GM12878 (cell line): ENCODE measurements around the gene EPHA1. TPM values are rescaled to one million over a fixed set of nuclear protein-coding genes. Genes with fewer than 3 reads are reported as not detected.

ENCODE experiments used
- ATAC-seq: fragments of 200-7000 bp; cut with Tn5 transposase; 3 replicates; pipeline ENCODE4 v1.9.1; 2020; ENCODE audit warnings: mild to moderate bottlenecking, moderate library complexity
- BruUV-seq: library from RNA; stranded (reverse); fragments of 400-500 nt; replicated peaks from 2 replicates; lab custom pipeline; 2021; lab: Mats Ljungman, UMichigan
- CTCF ChIA-PET: fragments of 300-600 bp; sonication (Branson Sonifier 250); formaldehyde crosslinking; extraction: SDS; loops from one replicate; lab custom pipeline; 2021; ENCODE audit warnings: inconsistent platforms; lab: Yijun Ruan, JAX
- POLR2A ChIA-PET: fragments of 350-600 bp; formaldehyde crosslinking; extraction: SDS; loops from one replicate; lab custom pipeline; 2021; ENCODE audit warnings: inconsistent platforms; lab: Charles Lee
- RAD21 ChIA-PET: fragments of 300-600 bp; sonication (Branson Sonifier 250); formaldehyde crosslinking; loops from one replicate; lab custom pipeline; 2023; ENCODE audit warnings: antibody characterized with exemption; ENCODE audit not compliant: unreplicated experiment; lab: Charles Lee
- SMC1A ChIA-PET: fragments of 300-600 bp; sonication (Branson Sonifier 250); formaldehyde crosslinking; loops from one replicate; lab custom pipeline; 2023; ENCODE audit not compliant: unreplicated experiment, uncharacterized antibody; lab: Charles Lee
- DNase-seq: peaks from one replicate; pipeline ENCODE4 v3.0.0-alpha.2; 2011; ENCODE audit warnings: low read depth, low spot score
- FAIRE-seq: peaks from 3 replicates; lab custom pipeline; 2011; peaks lifted over from hg19 to GRCh38; lab: Jason Lieb, UNC
- H2AFZ ChIP-seq: 2 replicates; pipeline ENCODE4 v1.6.0; 2011; ENCODE audit warnings: low read depth, low read length, control low read depth; ENCODE audit not compliant: control insufficient read depth
- H3K27ac ChIP-seq: 2 replicates; pipeline ENCODE4 v1.5.1; 2011; ENCODE audit warnings: control low read depth; ENCODE audit not compliant: control insufficient read depth, insufficient read depth
- H3K27me3 ChIP-seq, 2 experiments: replicated peaks in 1 of 2; 2 replicates each; pipeline versions ENCODE4 v1.6.0 to v1.6.1; 2011; ENCODE audit warnings: low read length in 1 of 2; ENCODE audit not compliant: control insufficient read depth in 2 of 2, insufficient read depth in 2 of 2
- H3K36me3 ChIP-seq, 2 experiments: 2 replicates each; pipeline ENCODE4 v1.5.1; 2011; ENCODE audit warnings: low read length in 1 of 2; ENCODE audit not compliant: control insufficient read depth in 2 of 2, insufficient read depth in 2 of 2
- H3K4me1 ChIP-seq: 2 replicates; pipeline ENCODE4 v1.6.1; 2011; ENCODE audit warnings: mild to moderate bottlenecking, low read length, moderate library complexity, mixed read lengths; ENCODE audit not compliant: control insufficient read depth, insufficient read depth
- H3K4me2 ChIP-seq: 2 replicates; pipeline ENCODE4 v1.6.0; 2011; ENCODE audit warnings: control low read depth; ENCODE audit not compliant: control insufficient read depth, insufficient read depth
- H3K4me3 ChIP-seq: fragments of 200-600 bp; sonication (generic); 2 replicates; pipeline ENCODE4 v1.5.1; 2016
- H3K79me2 ChIP-seq: 2 replicates; pipeline ENCODE4 v1.6.0; 2011; ENCODE audit warnings: low read length; ENCODE audit not compliant: control insufficient read depth, insufficient read depth
- H3K9ac ChIP-seq: 2 replicates; pipeline ENCODE4 v1.8.0; 2011; ENCODE audit warnings: low read length, control low read depth, mixed read lengths; ENCODE audit not compliant: control insufficient read depth, insufficient read depth
- H3K9me3 ChIP-seq: replicated peaks from 3 replicates; pipeline ENCODE4 v1.5.1; 2011; ENCODE audit warnings: mild to moderate bottlenecking, low read length; ENCODE audit not compliant: control insufficient read depth, insufficient read depth
- H4K20me1 ChIP-seq: 2 replicates; pipeline ENCODE4 v1.6.0; 2011; ENCODE audit not compliant: control insufficient read depth, insufficient read depth
- ASH2L ChIP-seq: fragments of 300-600, 200-600 bp; sonication (generic); IDR thresholded peaks from 2 replicates; pipeline ENCODE4 v1.6.1; 2017; ENCODE audit warnings: low read depth, mild to moderate bottlenecking, borderline replicate concordance
- ESRRA ChIP-seq: IDR thresholded peaks from 2 replicates; pipeline ENCODE4 v1.6.1; 2012; ENCODE audit warnings: mild to moderate bottlenecking, low read length, improper control_type of control experiment
- HDAC2 ChIP-seq: fragments of 200-600 bp; sonication (generic); IDR thresholded peaks from 2 replicates; pipeline ENCODE4 v1.6.1; 2017
- MTA2 ChIP-seq: fragments of 450-650 bp; IDR thresholded peaks from 2 replicates; pipeline ENCODE4 v1.6.1; 2016; ENCODE audit warnings: low read depth, mild to moderate bottlenecking, moderate library complexity
- SMARCA5 ChIP-seq: fragments of 450-650 bp; IDR thresholded peaks from 2 replicates; pipeline ENCODE4 v1.6.1; 2017; ENCODE audit warnings: mild to moderate bottlenecking
- SMC3 ChIP-seq: IDR thresholded peaks from 2 replicates; pipeline ENCODE4 v1.6.1; 2011; ENCODE audit warnings: low read length, improper control_type of control experiment, borderline replicate concordance
- SREBF1 ChIP-seq: IDR thresholded peaks from 2 replicates; pipeline ENCODE4 v1.6.1; 2012; ENCODE audit warnings: mild to moderate bottlenecking, low read length
- TCF7 ChIP-seq: IDR thresholded peaks from 2 replicates; pipeline ENCODE4 v1.6.1; 2014; ENCODE audit warnings: antibody characterized with exemption, borderline replicate concordance
- WGBS: methylation state at CpG from one replicate; pipeline ENCODE4 v1.1.6; 2016; ENCODE audit warnings: low lambda C conversion rate; ENCODE audit not compliant: insufficient replicate concordance, insufficient coverage; ENCODE audit errors: missing lambda C conversion rate; 5-methylcytosine and 5-hydroxymethylcytosine counted together
- in situ Hi-C: fragments of 300-500 bp; cut with MboI; formaldehyde crosslinking; loops from 9 replicates; pipeline ENCODE4 v1.14.3; 2018; ENCODE audit warnings: mixed read lengths
- intact Hi-C: fragments of 100-400 bp; cut with micrococcal nuclease; formaldehyde crosslinking; loops from one replicate; pipeline ENCODE4 v1.14.2; 2022; ENCODE audit not compliant: unreplicated experiment
- polyA plus RNA-seq, 11 experiments: library from polyadenylated mRNA; depleted of rRNA in 4 of 11; unstranded in 6 of 11; stranded (reverse) in 5 of 11; fragments of >200 nt; fragmentation: Nextera tagmentation in 4 of 11; fragmentation: Illumina TruSeq in 1 of 11; extraction: Ambion mirVana in 4 of 11; extraction: Trizol in 1 of 11; gene quantifications; 1 replicate in 1 of 11; 2 replicates in 10 of 11; pipeline versions ENCODE4 v1.2.1 to v1.2.3, GENCODE V29; 2011 to 2016; ENCODE audit warnings: inconsistent platforms in 2 of 11, missing spikeins in 2 of 11, low read depth in 1 of 11
- total RNA-seq, 4 experiments: library from RNA; depleted of rRNA in 3 of 4; stranded (reverse); fragments of >200 nt in 3 of 4; fragmentation: Illumina TruSeq in 1 of 4; extraction: Trizol in 1 of 4; gene quantifications; 2 replicates each; pipeline versions ENCODE4 v1.2.1 to v1.2.3, GENCODE V29; 2013 to 2021
- TF ChIP-seq, protein P1 (sequence below): IDR thresholded peaks from 2 replicates; pipeline ENCODE4 v1.6.1; 2012; ENCODE audit warnings: low read depth, low read length, improper control_type of control experiment
- TF ChIP-seq, protein P2 (sequence below): IDR thresholded peaks from 2 replicates; pipeline ENCODE4 v1.6.1; 2012; ENCODE audit warnings: improper control_type of control experiment, low read depth, low read length; ENCODE audit not compliant: insufficient replicate concordance
- TF ChIP-seq, protein P3 (sequence below): fragments of 450-650 bp; IDR thresholded peaks from 2 replicates; pipeline ENCODE4 v1.6.1; 2017; ENCODE audit warnings: mild to moderate bottlenecking, moderate library complexity

EPHA1 gene
- total and polyA plus RNA-seq, 10 of the 15 experiments (the other 5 are each of a cell fraction or from before 2014, with no cell fraction given): 0.11 to 0.35 (median 0.24) TPM; not detected in 6

DNA sequence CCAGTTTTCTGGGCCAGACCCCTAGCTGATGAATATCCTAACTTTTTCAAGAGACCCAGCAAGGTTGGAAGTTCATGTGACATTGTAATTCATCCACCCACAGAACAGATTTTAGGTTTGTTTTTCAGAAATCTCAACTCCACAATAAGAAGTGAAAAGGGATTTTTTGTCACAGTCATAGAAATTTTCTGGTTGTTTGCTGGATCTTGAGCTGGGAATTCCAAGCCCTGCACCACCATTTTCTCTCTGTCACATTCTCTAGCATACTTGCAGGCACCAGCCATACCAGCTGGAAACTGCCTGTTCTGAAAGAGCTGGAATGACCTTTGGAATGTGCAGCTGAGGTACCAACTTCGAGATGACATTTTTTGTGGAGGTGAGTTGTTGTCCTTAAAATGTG is 43.1 kb upstream of the EPHA1 start:
- peaks cover 0 to 7% of the 10 kb centered on the region in 2 experiments; a peak in 2 of 4 replicates for H3K27me3 ChIP-seq
- FAIRE-seq: no peak
- no peak overlapping the region for H3K9ac ChIP-seq
- ChIA-PET SMC1A (no interaction called here), POLR2A (no interaction called here), CTCF (no interaction called here), RAD21 (no interaction called here)
- no peak for ATAC-seq
- no peaks in the 10 kb centered on the region for H3K4me1 ChIP-seq
- H3K27ac ChIP-seq: no peak overlapping the region
- WGBS: 0% methylated on average over 1 of the region's 1 CpG
- no TSS peak for BruUV-seq
- H3K9me3 ChIP-seq: no peaks in the 10 kb centered on the region
- H3K79me2 ChIP-seq: no peaks in the 10 kb centered on the region
- H3K4me2 ChIP-seq: no peak overlapping the region
- H3K36me3 ChIP-seq: no peaks in the 10 kb centered on the region
- TF ChIP-seq ASH2L (no peak), TCF7 (no peak), HDAC2 (no peak), SMARCA5 (no peak), SMC3 (no peak), SREBF1 (no peak), ESRRA (no peak), MTA2 (no peak)
- TF ChIP-seq, protein P1, sequence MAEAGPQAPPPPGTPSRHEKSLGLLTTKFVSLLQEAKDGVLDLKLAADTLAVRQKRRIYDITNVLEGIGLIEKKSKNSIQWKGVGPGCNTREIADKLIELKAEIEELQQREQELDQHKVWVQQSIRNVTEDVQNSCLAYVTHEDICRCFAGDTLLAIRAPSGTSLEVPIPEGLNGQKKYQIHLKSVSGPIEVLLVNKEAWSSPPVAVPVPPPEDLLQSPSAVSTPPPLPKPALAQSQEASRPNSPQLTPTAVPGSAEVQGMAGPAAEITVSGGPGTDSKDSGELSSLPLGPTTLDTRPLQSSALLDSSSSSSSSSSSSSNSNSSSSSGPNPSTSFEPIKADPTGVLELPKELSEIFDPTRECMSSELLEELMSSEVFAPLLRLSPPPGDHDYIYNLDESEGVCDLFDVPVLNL: no peak
- TF ChIP-seq, protein P2, sequence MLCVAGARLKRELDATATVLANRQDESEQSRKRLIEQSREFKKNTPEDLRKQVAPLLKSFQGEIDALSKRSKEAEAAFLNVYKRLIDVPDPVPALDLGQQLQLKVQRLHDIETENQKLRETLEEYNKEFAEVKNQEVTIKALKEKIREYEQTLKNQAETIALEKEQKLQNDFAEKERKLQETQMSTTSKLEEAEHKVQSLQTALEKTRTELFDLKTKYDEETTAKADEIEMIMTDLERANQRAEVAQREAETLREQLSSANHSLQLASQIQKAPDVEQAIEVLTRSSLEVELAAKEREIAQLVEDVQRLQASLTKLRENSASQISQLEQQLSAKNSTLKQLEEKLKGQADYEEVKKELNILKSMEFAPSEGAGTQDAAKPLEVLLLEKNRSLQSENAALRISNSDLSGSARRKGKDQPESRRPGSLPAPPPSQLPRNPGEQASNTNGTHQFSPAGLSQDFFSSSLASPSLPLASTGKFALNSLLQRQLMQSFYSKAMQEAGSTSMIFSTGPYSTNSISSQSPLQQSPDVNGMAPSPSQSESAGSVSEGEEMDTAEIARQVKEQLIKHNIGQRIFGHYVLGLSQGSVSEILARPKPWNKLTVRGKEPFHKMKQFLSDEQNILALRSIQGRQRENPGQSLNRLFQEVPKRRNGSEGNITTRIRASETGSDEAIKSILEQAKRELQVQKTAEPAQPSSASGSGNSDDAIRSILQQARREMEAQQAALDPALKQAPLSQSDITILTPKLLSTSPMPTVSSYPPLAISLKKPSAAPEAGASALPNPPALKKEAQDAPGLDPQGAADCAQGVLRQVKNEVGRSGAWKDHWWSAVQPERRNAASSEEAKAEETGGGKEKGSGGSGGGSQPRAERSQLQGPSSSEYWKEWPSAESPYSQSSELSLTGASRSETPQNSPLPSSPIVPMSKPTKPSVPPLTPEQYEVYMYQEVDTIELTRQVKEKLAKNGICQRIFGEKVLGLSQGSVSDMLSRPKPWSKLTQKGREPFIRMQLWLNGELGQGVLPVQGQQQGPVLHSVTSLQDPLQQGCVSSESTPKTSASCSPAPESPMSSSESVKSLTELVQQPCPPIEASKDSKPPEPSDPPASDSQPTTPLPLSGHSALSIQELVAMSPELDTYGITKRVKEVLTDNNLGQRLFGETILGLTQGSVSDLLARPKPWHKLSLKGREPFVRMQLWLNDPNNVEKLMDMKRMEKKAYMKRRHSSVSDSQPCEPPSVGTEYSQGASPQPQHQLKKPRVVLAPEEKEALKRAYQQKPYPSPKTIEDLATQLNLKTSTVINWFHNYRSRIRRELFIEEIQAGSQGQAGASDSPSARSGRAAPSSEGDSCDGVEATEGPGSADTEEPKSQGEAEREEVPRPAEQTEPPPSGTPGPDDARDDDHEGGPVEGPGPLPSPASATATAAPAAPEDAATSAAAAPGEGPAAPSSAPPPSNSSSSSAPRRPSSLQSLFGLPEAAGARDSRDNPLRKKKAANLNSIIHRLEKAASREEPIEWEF: no peak
- TF ChIP-seq, protein P3, sequence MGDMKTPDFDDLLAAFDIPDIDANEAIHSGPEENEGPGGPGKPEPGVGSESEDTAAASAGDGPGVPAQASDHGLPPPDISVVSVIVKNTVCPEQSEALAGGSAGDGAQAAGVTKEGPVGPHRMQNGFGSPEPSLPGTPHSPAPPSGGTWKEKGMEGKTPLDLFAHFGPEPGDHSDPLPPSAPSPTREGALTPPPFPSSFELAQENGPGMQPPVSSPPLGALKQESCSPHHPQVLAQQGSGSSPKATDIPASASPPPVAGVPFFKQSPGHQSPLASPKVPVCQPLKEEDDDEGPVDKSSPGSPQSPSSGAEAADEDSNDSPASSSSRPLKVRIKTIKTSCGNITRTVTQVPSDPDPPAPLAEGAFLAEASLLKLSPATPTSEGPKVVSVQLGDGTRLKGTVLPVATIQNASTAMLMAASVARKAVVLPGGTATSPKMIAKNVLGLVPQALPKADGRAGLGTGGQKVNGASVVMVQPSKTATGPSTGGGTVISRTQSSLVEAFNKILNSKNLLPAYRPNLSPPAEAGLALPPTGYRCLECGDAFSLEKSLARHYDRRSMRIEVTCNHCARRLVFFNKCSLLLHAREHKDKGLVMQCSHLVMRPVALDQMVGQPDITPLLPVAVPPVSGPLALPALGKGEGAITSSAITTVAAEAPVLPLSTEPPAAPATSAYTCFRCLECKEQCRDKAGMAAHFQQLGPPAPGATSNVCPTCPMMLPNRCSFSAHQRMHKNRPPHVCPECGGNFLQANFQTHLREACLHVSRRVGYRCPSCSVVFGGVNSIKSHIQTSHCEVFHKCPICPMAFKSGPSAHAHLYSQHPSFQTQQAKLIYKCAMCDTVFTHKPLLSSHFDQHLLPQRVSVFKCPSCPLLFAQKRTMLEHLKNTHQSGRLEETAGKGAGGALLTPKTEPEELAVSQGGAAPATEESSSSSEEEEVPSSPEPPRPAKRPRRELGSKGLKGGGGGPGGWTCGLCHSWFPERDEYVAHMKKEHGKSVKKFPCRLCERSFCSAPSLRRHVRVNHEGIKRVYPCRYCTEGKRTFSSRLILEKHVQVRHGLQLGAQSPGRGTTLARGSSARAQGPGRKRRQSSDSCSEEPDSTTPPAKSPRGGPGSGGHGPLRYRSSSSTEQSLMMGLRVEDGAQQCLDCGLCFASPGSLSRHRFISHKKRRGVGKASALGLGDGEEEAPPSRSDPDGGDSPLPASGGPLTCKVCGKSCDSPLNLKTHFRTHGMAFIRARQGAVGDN: no peak
- H4K20me1 ChIP-seq: no peaks in the 10 kb centered on the region
- intact Hi-C loops: no loop called here
- no peak overlapping the region for H3K4me3 ChIP-seq
- DNase-seq: no peak
- in situ Hi-C loops: no loop called here
- H2AFZ ChIP-seq: no peak overlapping the region
